Subcutaneous adipose tissue (tissue), 4 donors: Measurements from ENCODE around the gene STRBP. TPM values are rescaled to one million over a fixed set of nuclear protein-coding genes. Genes with fewer than 3 reads are reported as not detected.

Experiments
- total RNA-seq, 4 donors: library from RNA; depleted of rRNA; stranded (reverse); fragments of >200 nt; gene quantifications; one replicate each; pipeline ENCODE4 v1.1.0, GENCODE V29; 2016
- TF ChIP-seq, protein P1 (sequence below): fragments of 450-650 bp; IDR thresholded peaks from one replicate; pipeline ENCODE4 v1.5.1; 2016; ENCODE audit warnings: low read depth, mild to moderate bottlenecking, control low read depth, antibody characterized with exemption, moderate library complexity

Gene STRBP
- total RNA-seq, 4 donors from 2014 or later, result 6.6 to 11.3 (median 10.0) TPM

DNA sequence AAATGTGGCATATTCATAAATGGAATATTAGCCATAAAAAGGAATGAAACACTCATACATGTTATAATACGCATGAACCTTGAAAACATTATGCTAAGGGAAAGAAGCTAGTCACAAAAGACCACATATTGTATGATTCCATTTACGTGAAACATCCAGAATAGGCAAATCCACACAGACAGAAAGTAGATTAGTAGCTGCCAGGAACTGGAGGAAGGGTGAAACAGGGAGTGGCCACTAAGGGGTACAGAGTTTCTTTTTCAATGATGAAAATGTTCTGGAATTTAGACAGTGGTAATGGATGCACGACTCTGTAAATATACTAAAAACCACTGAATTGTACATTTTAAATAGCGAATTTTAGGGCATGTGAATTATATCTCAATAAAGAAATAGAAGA, 39.4 kb downstream of the STRBP start:
- TF ChIP-seq, protein P1, sequence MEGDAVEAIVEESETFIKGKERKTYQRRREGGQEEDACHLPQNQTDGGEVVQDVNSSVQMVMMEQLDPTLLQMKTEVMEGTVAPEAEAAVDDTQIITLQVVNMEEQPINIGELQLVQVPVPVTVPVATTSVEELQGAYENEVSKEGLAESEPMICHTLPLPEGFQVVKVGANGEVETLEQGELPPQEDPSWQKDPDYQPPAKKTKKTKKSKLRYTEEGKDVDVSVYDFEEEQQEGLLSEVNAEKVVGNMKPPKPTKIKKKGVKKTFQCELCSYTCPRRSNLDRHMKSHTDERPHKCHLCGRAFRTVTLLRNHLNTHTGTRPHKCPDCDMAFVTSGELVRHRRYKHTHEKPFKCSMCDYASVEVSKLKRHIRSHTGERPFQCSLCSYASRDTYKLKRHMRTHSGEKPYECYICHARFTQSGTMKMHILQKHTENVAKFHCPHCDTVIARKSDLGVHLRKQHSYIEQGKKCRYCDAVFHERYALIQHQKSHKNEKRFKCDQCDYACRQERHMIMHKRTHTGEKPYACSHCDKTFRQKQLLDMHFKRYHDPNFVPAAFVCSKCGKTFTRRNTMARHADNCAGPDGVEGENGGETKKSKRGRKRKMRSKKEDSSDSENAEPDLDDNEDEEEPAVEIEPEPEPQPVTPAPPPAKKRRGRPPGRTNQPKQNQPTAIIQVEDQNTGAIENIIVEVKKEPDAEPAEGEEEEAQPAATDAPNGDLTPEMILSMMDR, result no peak

DNA sequence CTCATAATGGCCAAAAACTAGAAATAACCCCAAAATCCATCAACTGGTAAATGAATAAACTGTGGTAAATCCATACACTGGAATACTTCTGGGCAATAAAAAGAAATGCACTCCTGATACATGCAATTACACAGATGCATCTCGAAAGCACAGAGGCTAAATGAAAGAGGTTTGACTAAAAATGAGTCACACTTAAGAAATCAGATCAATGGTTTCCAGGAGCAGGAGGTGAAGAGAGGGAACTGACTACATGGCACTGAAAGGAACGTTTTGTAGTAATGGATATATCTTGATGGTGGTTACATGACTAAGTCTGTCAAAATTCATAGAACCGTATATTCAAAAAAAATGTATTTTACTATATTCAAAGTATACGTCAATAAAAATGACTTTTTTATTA, 42.4 kb downstream of the STRBP start:
- TF ChIP-seq, protein P1, result no peak

DNA sequence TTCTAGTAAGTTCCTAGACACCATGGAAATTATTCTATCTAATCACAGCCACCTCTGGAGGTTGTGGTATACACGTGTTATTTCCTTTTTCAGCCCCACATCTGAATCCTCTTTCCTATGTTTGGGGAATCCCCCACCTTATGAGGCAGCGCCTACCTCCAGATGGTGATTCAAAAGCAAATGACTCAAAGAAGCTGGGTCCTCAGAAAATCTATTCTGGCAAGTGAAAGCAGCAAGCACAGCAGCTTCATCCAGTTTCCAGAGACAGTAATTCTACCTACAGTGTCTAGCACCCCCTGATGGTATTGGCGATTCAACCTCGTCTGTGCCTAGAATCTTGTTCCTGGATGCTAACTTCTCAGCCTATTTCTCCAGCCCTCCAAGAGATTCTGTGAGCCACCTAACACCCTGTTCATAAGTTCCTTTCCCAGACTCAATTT, 43.0 kb downstream of the STRBP start:
- TF ChIP-seq, protein P1, result no peak

GRCh38 chr9:123220127-123220526, 48.3 kb downstream of the STRBP start:
- TF ChIP-seq, protein P1, result no peak

DNA sequence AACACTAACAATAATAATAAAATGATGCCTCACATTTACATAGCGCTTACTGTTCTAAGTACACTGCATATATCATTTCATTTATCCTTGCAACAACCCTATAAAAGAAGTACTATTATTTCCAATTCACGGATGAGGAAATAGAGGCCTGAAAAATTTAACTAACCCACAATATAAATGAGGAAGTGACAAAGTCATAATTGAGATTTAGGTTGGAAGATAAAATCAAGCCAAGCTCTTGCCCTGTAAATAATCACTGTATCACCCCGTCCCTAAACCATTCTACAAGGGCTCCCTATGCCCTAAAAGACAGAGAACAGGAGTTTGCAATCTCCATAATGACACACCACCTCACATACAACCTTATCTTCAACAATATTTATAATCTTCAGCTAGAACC, 49.6 kb downstream of the STRBP start:
- TF ChIP-seq, protein P1, result no peak

DNA sequence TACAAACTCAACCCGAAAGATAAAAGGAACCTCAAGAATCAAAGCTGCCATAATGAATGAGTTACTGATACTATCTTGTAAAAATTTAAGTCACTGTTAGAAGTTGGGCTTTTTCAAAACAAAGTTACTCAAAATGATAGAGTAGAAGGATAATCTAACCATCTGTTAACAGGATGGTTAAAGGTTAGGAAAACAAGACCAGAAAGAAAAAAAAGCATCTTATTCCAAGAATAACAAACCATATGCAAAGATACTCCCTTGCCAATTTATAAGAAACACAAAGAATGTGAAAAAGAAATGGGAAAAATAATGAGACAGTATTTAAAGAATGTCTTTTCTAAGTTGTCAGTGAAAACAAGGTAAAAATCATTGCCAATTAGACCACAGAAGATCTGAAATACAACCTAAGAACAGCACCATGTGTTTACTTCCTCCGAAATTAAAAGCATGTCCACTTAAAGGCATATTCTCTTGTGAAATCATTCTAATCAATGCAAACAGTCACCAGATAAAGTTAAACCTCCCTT, 51.2 kb downstream of the STRBP start:
- TF ChIP-seq, protein P1, result no peak

DNA sequence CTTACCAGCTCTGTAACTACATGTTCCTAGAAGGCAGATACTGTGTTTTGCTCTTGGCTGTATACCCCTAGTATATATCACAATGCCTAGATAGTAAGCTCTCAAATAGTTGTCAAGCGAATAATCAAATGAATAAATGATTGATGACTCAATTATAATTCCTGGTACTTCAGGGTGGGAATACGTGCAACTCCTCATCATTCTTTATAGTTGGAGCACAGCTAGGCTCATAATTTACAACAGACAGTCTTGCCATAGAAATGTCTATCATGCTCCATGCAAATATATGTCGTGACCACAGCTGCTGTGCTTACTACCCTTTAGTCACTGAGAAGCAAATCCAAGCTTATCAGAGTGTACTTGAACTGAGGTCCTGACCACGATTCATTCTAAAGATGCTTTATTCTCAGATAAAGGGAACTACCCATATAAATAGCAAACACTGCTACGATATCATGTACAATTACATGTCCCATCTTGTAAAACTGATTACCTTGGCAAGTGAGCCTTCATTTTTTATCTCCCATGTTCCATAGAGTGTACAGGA, 52.1 kb downstream of the STRBP start:
- TF ChIP-seq, protein P1, result no peak
